PC-9 (cell line): ENCODE measurements around the gene S100A7.

Experiments used
- EZH2 ChIP-seq: fragments of 200-600 bp; sonication (generic); IDR thresholded peaks from 2 replicates; pipeline ENCODE4 v1.8.0; 2017; ENCODE audit warnings: antibody characterized with exemption, low read depth
- TF ChIP-seq, protein P1 (sequence below): fragments of 200-600 bp; sonication (generic); conservative IDR thresholded peaks from 2 replicates; pipeline ENCODE4 v1.6.1; 2017; ENCODE audit warnings: mixed run types, antibody characterized with exemption, mild to moderate bottlenecking, moderate library complexity

DNA sequence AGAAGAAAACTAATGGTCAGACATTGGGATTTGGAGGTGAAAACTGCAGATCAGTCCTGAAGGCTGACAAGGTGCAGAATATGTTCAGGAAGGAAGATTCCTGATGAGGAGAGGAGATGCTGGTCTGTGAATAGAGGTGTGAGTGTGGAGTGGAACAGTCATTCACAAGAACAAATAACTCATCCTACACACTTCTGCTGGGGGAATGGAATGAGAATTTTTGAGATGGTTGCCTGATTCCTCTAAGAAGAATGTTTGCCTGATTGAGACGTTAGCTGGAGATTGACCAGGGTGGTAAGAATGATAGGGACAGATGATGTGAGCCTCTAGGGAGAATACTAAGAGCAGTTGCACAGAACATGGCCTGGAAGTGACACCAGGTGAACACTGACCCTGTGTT, 4.1 kb downstream of the S100A7 start:
- TF ChIP-seq, protein P1, sequence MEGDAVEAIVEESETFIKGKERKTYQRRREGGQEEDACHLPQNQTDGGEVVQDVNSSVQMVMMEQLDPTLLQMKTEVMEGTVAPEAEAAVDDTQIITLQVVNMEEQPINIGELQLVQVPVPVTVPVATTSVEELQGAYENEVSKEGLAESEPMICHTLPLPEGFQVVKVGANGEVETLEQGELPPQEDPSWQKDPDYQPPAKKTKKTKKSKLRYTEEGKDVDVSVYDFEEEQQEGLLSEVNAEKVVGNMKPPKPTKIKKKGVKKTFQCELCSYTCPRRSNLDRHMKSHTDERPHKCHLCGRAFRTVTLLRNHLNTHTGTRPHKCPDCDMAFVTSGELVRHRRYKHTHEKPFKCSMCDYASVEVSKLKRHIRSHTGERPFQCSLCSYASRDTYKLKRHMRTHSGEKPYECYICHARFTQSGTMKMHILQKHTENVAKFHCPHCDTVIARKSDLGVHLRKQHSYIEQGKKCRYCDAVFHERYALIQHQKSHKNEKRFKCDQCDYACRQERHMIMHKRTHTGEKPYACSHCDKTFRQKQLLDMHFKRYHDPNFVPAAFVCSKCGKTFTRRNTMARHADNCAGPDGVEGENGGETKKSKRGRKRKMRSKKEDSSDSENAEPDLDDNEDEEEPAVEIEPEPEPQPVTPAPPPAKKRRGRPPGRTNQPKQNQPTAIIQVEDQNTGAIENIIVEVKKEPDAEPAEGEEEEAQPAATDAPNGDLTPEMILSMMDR = no peak
- TF ChIP-seq EZH2 = no peak
